ENCODE measurements around the gene RTN4RL1. TPM values are rescaled to one million over a fixed set of nuclear protein-coding genes. Genes with fewer than 3 reads are reported as not detected.

Gene RTN4RL1
- total and polyA plus RNA-seq, 2 of the 13 experiments (the other 11 are each of a cell fraction or from before 2014, with no cell fraction given) = 0.01 TPM; not detected in 1

- no peak for TF ChIP-seq RBAK (CRISPR knock-in tag; IDR thresholded peaks at IDR 0.05)
- no peak for TF ChIP-seq ZC3H4 (CRISPR knock-in tag; IDR thresholded peaks at IDR 0.05; ENCODE audit: borderline replicate concordance)
- TF ChIP-seq ZFP36L2 (CRISPR knock-in tag; IDR thresholded peaks at IDR 0.05) = no peak
- no peak for TF ChIP-seq ZBTB40 (IDR thresholded peaks at IDR 0.05)
- TF ChIP-seq ZBTB40 (CRISPR knock-in tag; IDR thresholded peaks at IDR 0.05) = 0 out of 2 replicates have a peak, but pooled peaks have one; percentile 31
- 0 out of 2 replicates have a peak, but pooled peaks have one; percentile 33 for TF ChIP-seq HDAC1 (CRISPR knock-in tag; IDR thresholded peaks at IDR 0.05)
- no peak for TF ChIP-seq ZNF550 (CRISPR knock-in tag; IDR thresholded peaks at IDR 0.05; ENCODE audit: borderline replicate concordance)
- no peak for TF ChIP-seq AKNA (CRISPR knock-in tag; IDR thresholded peaks at IDR 0.05; ENCODE audit: borderline replicate concordance)
- TF ChIP-seq ZNF281 (CRISPR knock-in tag; IDR thresholded peaks at IDR 0.05; ENCODE audit: borderline replicate concordance) = no peak; the same call in 1 of the 2 replicates
- TF ChIP-seq HDAC6 (IDR thresholded peaks at IDR 0.05; ENCODE audit: low read depth, low read length) = no peak
Measured at GRCh38 chr17:1995321-1995892, 29.7 kb downstream of the RTN4RL1 start (continued).

Measured in HepG2 (cell line).